Memory B cell (primary cell): ENCODE data around the gene AAMDC.
A peak's percentile ranks its signal among the peaks of the same experiment; 100 is the strongest.
"Not testable (repeated sequence)": the region's sequence is repeated elsewhere in the genome, so short reads cannot be mapped to it uniquely, and the experiment has no call there.

Experiments
- ATAC-seq: fragments of 150-1000 bp; cut with Tn5 transposase; 2 replicates; pipeline ENCODE4 v1.10.0; 2021; ENCODE audit warnings: low read depth, mild to moderate bottlenecking, moderate library complexity
- DNase-seq, 2 donors: peaks; one replicate each; pipeline ENCODE4 v3.0.0; 2022; ENCODE audit warnings: low spot score in 2 of 2
- H3K27ac Mint-ChIP-seq: one replicate; pipeline ENCODE4 v1.8.0; 2022; ENCODE audit warnings: mild to moderate bottlenecking, moderate library complexity, mixed read lengths
- H3K27me3 Mint-ChIP-seq: one replicate; pipeline ENCODE4 v1.8.0; 2022; ENCODE audit warnings: mixed read lengths
- H3K36me3 Mint-ChIP-seq: one replicate; pipeline ENCODE4 v1.8.0; 2022; ENCODE audit warnings: mild to moderate bottlenecking, mixed read lengths
- H3K4me1 Mint-ChIP-seq: one replicate; pipeline ENCODE4 v1.8.0; 2022; ENCODE audit warnings: mixed read lengths
- H3K4me3 Mint-ChIP-seq: one replicate; pipeline ENCODE4 v1.8.0; 2022; ENCODE audit warnings: mild to moderate bottlenecking, moderate library complexity, mixed read lengths
- H3K9me3 Mint-ChIP-seq: one replicate; pipeline ENCODE4 v1.8.0; 2022; ENCODE audit warnings: mixed read lengths

Gene AAMDC

DNA sequence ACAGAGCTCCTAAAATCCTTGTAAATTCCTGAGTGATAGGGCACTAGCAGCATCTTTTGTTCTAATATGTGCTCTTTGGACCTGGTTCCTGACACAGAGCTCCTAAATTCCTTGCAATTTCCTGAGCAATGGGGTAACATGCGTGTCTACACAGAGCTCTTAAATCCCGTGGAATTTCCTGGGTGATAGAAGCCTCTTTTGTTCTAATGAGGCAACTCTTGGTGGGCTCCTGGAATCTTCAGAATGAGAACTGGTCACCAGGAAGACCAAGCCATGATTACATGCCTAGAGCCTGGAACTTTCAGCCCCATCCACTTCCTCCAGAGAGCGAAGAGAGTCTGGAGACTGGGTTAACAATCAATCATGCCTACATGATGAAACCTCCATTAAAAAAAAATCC lies 19.5 kb upstream of the AAMDC start:
- Mint-ChIP-seq H3K9me3 (no peaks in the 10 kb centered on the region), H3K27ac (peak overlapping the region; percentile 67), H3K36me3 (peaks cover 12% of the 10 kb centered on the region), H3K4me1 (peaks cover 38% of the 10 kb centered on the region), H3K4me3 (no peak overlapping the region), H3K27me3 (no peaks in the 10 kb centered on the region)
- no peak for DNase-seq
- no peak for ATAC-seq

DNA sequence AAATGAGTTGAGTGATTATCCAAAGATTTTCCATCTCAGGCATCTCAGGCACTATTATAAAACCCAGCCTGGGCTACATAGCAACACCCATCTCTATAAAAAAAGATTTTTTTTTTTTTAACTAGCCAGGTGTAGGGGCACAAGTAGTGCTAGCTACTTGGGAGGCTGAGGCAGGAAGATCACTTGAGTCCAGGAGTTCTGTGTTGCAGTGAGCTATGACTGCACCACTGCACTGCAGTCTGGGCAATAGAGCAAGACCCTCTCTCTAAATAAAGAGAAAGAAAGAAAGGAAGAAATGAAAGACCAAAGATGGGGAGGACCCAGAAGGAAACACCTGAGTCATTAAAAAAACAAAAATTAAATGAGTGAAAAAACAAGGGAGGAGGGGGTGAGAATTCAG lies 14.5 kb upstream of the AAMDC start:
- H3K4me1 Mint-ChIP-seq: peaks cover 31% of the 10 kb centered on the region
- H3K9me3 Mint-ChIP-seq: no peaks in the 10 kb centered on the region
- H3K27ac Mint-ChIP-seq: peak overlapping the region; percentile 26

DNA sequence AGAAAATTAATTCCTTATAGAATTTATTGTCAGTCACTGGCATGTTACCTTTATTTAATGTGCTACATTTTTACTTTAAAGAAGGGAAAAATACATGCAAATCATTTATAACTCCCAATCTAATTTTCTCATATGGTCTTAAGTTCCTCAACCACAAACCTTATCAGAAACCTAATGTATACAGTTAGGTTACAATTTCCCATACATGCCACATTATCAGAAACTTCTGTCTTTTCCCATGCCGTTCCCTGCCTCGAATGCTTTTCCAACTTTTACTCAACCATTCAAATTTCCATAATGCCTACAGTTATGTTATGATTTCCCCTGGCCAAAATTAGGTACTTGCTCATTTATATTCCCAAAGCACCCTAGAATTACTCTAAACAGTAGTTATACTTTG lies 14.0 kb upstream of the AAMDC start:
- no peaks in the 10 kb centered on the region for H3K9me3 Mint-ChIP-seq
- no peak for DNase-seq
- H3K27me3 Mint-ChIP-seq: no peaks in the 10 kb centered on the region
- peak overlapping the region; percentile 3 for H3K27ac Mint-ChIP-seq
- no peak for ATAC-seq
- H3K36me3 Mint-ChIP-seq: peaks cover 12% of the 10 kb centered on the region
- no peak overlapping the region for H3K4me3 Mint-ChIP-seq
- peaks cover 32% of the 10 kb centered on the region for H3K4me1 Mint-ChIP-seq

More for the DNA sequence above, 14.5 kb upstream of the AAMDC start:
- Mint-ChIP-seq H3K4me3 (no peak overlapping the region), H3K27me3 (no peaks in the 10 kb centered on the region), H3K36me3 (peaks cover 10% of the 10 kb centered on the region)
- DNase-seq (no peak), ATAC-seq (no peak)

DNA sequence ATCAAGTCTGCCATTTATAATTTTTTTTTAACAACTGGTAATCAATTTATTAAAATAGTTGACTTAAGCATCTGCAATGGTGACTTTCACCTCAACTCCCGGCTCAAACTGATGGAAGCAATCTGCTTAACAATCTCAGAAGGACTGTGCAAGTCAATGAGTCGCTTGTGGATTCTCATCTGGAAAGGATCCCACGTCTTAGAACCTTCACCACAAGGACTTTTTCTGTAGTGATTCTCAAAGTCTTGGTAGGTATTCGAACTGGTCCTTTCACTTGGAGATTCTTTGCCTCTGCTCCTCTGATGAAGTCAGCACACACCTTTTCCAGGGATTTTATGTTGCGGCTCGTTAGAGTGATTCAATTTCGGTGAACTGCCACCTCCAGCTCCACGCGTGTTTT lies 7.7 kb upstream of the AAMDC start:
- H3K27me3 Mint-ChIP-seq: no peaks in the 10 kb centered on the region
- no peak overlapping the region for H3K27ac Mint-ChIP-seq
- peaks cover 32% of the 10 kb centered on the region for H3K4me1 Mint-ChIP-seq
- H3K36me3 Mint-ChIP-seq: peaks cover 17% of the 10 kb centered on the region
- DNase-seq (no peak), ATAC-seq (no peak)
- H3K9me3 Mint-ChIP-seq: peaks cover 2% of the 10 kb centered on the region
- H3K4me3 Mint-ChIP-seq: no peak overlapping the region

DNA sequence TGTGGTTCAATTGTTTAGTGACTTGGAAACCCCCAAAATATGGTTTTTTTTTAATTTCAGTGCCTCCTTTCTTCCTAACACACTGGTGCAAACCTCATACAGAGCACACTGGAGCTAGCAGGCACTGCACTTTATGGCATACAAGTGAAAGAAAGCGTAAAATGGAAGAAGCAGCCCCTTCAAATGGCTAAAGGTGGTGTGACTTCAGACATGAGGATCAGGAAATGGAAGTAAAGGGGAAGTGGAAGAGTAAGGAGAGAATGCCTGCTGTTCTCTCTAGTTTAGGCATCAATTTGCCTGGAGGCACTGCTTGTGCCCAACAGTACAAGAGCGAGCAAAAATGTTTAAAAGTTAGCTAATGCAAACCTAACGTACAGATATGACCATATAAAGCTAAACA lies 6.1 kb upstream of the AAMDC start:
- Mint-ChIP-seq H3K36me3 (peaks cover 19% of the 10 kb centered on the region), H3K4me1 (peaks cover 35% of the 10 kb centered on the region), H3K4me3 (no peak overlapping the region), H3K27me3 (no peaks in the 10 kb centered on the region), H3K27ac (no peak overlapping the region), H3K9me3 (peaks cover 2% of the 10 kb centered on the region)
- ATAC-seq (no peak), DNase-seq (no peak)

GRCh38 chr11:77815459-77815858 lies 5.5 kb upstream of the AAMDC start:
- H3K36me3 Mint-ChIP-seq: peaks cover 15% of the 10 kb centered on the region
- H3K27me3 Mint-ChIP-seq: no peaks in the 10 kb centered on the region
- no peak overlapping the region for H3K27ac Mint-ChIP-seq
- DNase-seq (no peak), ATAC-seq (no peak)
- peaks cover 2% of the 10 kb centered on the region for H3K9me3 Mint-ChIP-seq
- peaks cover 31% of the 10 kb centered on the region for H3K4me1 Mint-ChIP-seq
- no peak overlapping the region for H3K4me3 Mint-ChIP-seq

GRCh38 chr11:77819411-77819920 lies 1.5 kb upstream of the AAMDC start:
- Mint-ChIP-seq H3K27me3 (no peaks in the 10 kb centered on the region), H3K36me3 (peaks cover 7% of the 10 kb centered on the region), H3K9me3 (peaks cover 2% of the 10 kb centered on the region), H3K4me1 (peaks cover 33% of the 10 kb centered on the region), H3K27ac (peak overlapping the region; percentile 92), H3K4me3 (peak overlapping the region; percentile 100)
- DNase-seq (peak; percentile 67 to 73), ATAC-seq (peak; percentile 54)

GRCh38 chr11:77819921-77820564 lies 901 bp upstream of the AAMDC start:
- Mint-ChIP-seq H3K4me3 (peak overlapping the region; percentile 100), H3K36me3 (peaks cover 3% of the 10 kb centered on the region)

GRCh38 chr11:77821349-77821851 lies 456 bp downstream of the AAMDC start:
- H3K4me3 Mint-ChIP-seq: peak overlapping the region; percentile 100
- H3K9me3 Mint-ChIP-seq: no peaks in the 10 kb centered on the region
- DNase-seq (peak; percentile 10 to 25), ATAC-seq (no peak)
- H3K27me3 Mint-ChIP-seq: no peaks in the 10 kb centered on the region
- peak overlapping the region; percentile 92 for H3K27ac Mint-ChIP-seq
- peaks cover 26% of the 10 kb centered on the region for H3K4me1 Mint-ChIP-seq
- H3K36me3 Mint-ChIP-seq: peaks cover 1% of the 10 kb centered on the region

More at GRCh38 chr11:77819921-77820564, 901 bp upstream of the AAMDC start:
- Mint-ChIP-seq H3K27ac (peak overlapping the region; percentile 92), H3K9me3 (no peaks in the 10 kb centered on the region), H3K27me3 (no peaks in the 10 kb centered on the region), H3K4me1 (peaks cover 31% of the 10 kb centered on the region)
- DNase-seq (no peak), ATAC-seq (peak; percentile 3)

DNA sequence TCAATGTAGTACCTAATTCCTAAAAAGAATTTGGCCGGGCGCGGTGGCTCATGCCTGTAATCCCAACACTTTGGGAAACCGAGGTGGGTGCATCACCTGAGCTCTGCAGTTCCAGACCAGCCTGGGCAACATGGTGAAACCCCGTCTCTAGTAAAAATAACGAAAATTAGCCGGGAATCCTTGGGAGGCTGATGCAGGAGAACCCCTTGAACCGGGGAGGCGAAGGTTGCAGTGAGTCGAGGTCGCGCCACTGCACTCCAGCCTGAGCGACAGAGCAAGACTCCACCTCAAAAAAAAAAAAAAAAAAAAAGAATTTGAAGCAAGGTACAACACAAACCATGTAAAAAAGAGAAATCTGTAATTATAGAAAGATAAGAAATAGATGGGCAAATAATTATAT lies 1.2 kb downstream of the AAMDC start:
- not testable (repeated sequence) for H3K27ac Mint-ChIP-seq, H3K4me3 Mint-ChIP-seq, H3K9me3 Mint-ChIP-seq, H3K36me3 Mint-ChIP-seq, DNase-seq, ATAC-seq, H3K27me3 Mint-ChIP-seq
- H3K4me1 Mint-ChIP-seq: peaks cover 23% of the 10 kb centered on the region

- no peak overlapping the region for H3K27ac Mint-ChIP-seq
- H3K9me3 Mint-ChIP-seq: no peaks in the 10 kb centered on the region
- H3K4me3 Mint-ChIP-seq: no peak overlapping the region
- DNase-seq: no peak
- peaks cover 16% of the 10 kb centered on the region for H3K4me1 Mint-ChIP-seq
- no peaks in the 10 kb centered on the region for H3K27me3 Mint-ChIP-seq
- H3K36me3 Mint-ChIP-seq: peaks cover 1% of the 10 kb centered on the region
- no peak for ATAC-seq
Measured at GRCh38 chr11:77823775-77824174, 2.8 kb downstream of the AAMDC start.

DNA sequence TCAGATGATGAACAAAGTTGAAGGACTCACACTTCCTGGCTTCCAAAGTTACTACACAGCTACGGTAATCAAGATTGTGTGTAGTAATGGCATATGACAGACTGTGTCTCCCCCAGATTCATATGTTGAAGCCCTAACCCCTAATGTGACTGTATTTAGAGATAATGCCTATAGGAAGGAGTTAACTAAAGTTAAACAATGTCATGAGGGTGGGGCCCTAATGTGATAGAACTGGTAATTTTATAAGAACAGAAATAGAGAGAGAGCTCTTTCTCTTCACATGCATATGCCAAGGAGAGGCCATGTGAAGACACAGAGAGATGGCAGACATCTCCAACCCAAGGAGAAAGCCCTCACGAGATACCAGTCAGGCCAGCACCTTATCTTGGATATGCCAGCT lies 8.0 kb downstream of the AAMDC start:
- no peaks in the 10 kb centered on the region for H3K36me3 Mint-ChIP-seq
- no peak for DNase-seq

DNA sequence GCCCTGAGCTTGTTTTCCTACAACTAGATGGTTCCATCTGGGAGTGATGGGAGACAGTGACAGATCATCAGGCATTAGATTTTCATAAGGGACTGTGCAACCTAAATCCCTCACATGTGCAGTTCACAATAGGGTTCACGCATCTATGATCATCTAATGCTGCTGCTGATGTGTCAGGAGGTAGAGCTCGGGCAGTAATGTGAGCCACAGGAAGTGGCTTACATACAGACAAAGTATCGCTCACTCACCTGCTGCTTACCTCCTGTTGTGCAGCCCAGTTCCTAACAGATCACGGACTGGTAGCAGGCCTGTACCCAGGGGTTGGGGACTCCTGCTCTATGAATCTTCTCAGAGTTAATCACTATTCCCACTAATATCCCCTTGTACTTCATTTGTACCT lies 12.4 kb downstream of the AAMDC start:
- no peak overlapping the region for H3K4me3 Mint-ChIP-seq
- no peak overlapping the region for H3K27ac Mint-ChIP-seq
- no peaks in the 10 kb centered on the region for H3K9me3 Mint-ChIP-seq
- no peaks in the 10 kb centered on the region for H3K27me3 Mint-ChIP-seq
- no peak for ATAC-seq
- H3K36me3 Mint-ChIP-seq: no peaks in the 10 kb centered on the region
- no peak for DNase-seq
- no peaks in the 10 kb centered on the region for H3K4me1 Mint-ChIP-seq

More for the DNA sequence above, 8.0 kb downstream of the AAMDC start:
- Mint-ChIP-seq H3K27ac (no peak overlapping the region), H3K4me1 (no peaks in the 10 kb centered on the region), H3K9me3 (no peaks in the 10 kb centered on the region), H3K27me3 (no peaks in the 10 kb centered on the region), H3K4me3 (no peak overlapping the region)
- ATAC-seq: no peak

GRCh38 chr11:77842441-77843121 lies 21.6 kb downstream of the AAMDC start:
- ATAC-seq: no peak
- no peaks in the 10 kb centered on the region for H3K4me1 Mint-ChIP-seq
- H3K36me3 Mint-ChIP-seq: peaks cover 51% of the 10 kb centered on the region
- H3K27me3 Mint-ChIP-seq: no peaks in the 10 kb centered on the region
- H3K4me3 Mint-ChIP-seq: no peak overlapping the region
- H3K9me3 Mint-ChIP-seq: peaks cover 12% of the 10 kb centered on the region
- no peak for DNase-seq
- no peak overlapping the region for H3K27ac Mint-ChIP-seq
